CD14-positive monocyte (primary cell): ENCODE results near the gene SPAG17. TPM values are rescaled to one million over a fixed set of nuclear protein-coding genes. Genes with fewer than 3 reads are reported as not detected.

Experiments
- DNase-seq, 3 donors: peaks; one replicate each; pipeline ENCODE4 v3.0.0-alpha.2; 2011 to 2022
- H2AFZ ChIP-seq: 2 replicates; pipeline ENCODE4 v1.6.0; 2012; ENCODE audit warnings: mild to moderate bottlenecking, low read depth, low read length, inconsistent platforms; ENCODE audit not compliant: insufficient read depth, poor library complexity, severe bottlenecking
- H3K27ac ChIP-seq, 2 donors: 1 replicate in 1 of 2; 2 replicates in 1 of 2; pipeline ENCODE4 v1.5.1; 2012 to 2013; ENCODE audit warnings: low read length in 2 of 2, control low read depth in 1 of 2, inconsistent platforms in 1 of 2, low read depth in 1 of 2, mild to moderate bottlenecking in 1 of 2
- H3K27me3 ChIP-seq, 2 donors: one replicate each; pipeline versions ENCODE4 v1.6.0 to v1.6.1; 2011 to 2013; ENCODE audit warnings: low read length in 2 of 2; ENCODE audit not compliant: control insufficient read depth in 2 of 2, insufficient read depth in 2 of 2
- H3K36me3 ChIP-seq, 2 donors: replicated peaks in 1 of 2; 1 replicate in 1 of 2; 2 replicates in 1 of 2; pipeline versions ENCODE4 v1.5.1 to v1.6.1; 2012 to 2013; ENCODE audit warnings: low read length in 2 of 2, control low read depth in 1 of 2, inconsistent platforms in 1 of 2, mild to moderate bottlenecking in 1 of 2; ENCODE audit not compliant: insufficient read depth in 2 of 2, control insufficient read depth in 1 of 2
- H3K4me1 ChIP-seq, 2 donors: 1 replicate in 1 of 2; 2 replicates in 1 of 2; pipeline versions ENCODE4 v1.5.1 to v1.6.1; 2012 to 2013; ENCODE audit warnings: low read length in 2 of 2, control low read depth in 1 of 2, inconsistent platforms in 1 of 2, mild to moderate bottlenecking in 1 of 2, moderate library complexity in 1 of 2; ENCODE audit not compliant: insufficient read depth in 2 of 2, control insufficient read depth in 1 of 2
- H3K4me2 ChIP-seq: replicated peaks from 2 replicates; pipeline ENCODE3; 2012; ENCODE audit warnings: low read length, moderate library complexity, mild to moderate bottlenecking; ENCODE audit not compliant: poor library complexity, severe bottlenecking; ENCODE audit errors: extremely low read depth
- H3K4me3 ChIP-seq, 3 experiments: fragments of 200-600 bp in 1 of 3; sonication (generic) in 1 of 3; replicated peaks in 1 of 3; 1 replicate in 2 of 3; 2 replicates in 1 of 3; pipeline ENCODE4 v1.5.1; 2011 to 2013; ENCODE audit warnings: low read length in 3 of 3, mild to moderate bottlenecking in 3 of 3, control low read depth in 2 of 3, low read depth in 2 of 3, inconsistent platforms in 1 of 3, moderate library complexity in 1 of 3
- H3K79me2 ChIP-seq: 2 replicates; pipeline ENCODE4 v1.6.0; 2012; ENCODE audit warnings: mild to moderate bottlenecking, control low read depth, inconsistent platforms, low read length, moderate library complexity; ENCODE audit not compliant: insufficient read depth
- H3K9ac ChIP-seq: 2 replicates; pipeline ENCODE4 v1.6.0; 2017; ENCODE audit warnings: low read length, mild to moderate bottlenecking; ENCODE audit not compliant: insufficient read depth, poor library complexity, severe bottlenecking
- H3K9me3 ChIP-seq, 2 donors: replicated peaks in 1 of 2; 1 replicate in 1 of 2; 2 replicates in 1 of 2; pipeline versions ENCODE4 v1.5.1 to v1.6.1; 2012 to 2013; ENCODE audit warnings: low read length in 2 of 2, control low read depth in 1 of 2; ENCODE audit not compliant: control insufficient read depth in 1 of 2, insufficient read depth in 1 of 2
- H4K20me1 ChIP-seq: 2 replicates; pipeline ENCODE4 v1.6.0; 2012; ENCODE audit warnings: mild to moderate bottlenecking, low read length, control low read depth, moderate library complexity; ENCODE audit not compliant: insufficient read depth
- H3K27ac Mint-ChIP-seq, 7 donors: one replicate each; pipeline ENCODE4 v1.8.0; 2020; ENCODE audit warnings: mild to moderate bottlenecking in 7 of 7, mixed read lengths in 7 of 7, moderate library complexity in 6 of 7, inconsistent platforms in 2 of 7
- H3K27me3 Mint-ChIP-seq, 3 donors: one replicate each; pipeline ENCODE4 v1.8.0; 2021 to 2022; ENCODE audit warnings: low read depth in 3 of 3, mild to moderate bottlenecking in 3 of 3, mixed read lengths in 3 of 3, moderate library complexity in 3 of 3, inconsistent platforms in 1 of 3
- H3K36me3 Mint-ChIP-seq, 2 donors: one replicate each; pipeline ENCODE4 v1.8.0; 2020; ENCODE audit warnings: mixed read lengths in 2 of 2, inconsistent platforms in 1 of 2, mild to moderate bottlenecking in 1 of 2
- H3K4me1 Mint-ChIP-seq: one replicate; pipeline ENCODE4 v1.8.0; 2020; ENCODE audit warnings: mild to moderate bottlenecking, mixed read lengths
- H3K4me3 Mint-ChIP-seq, 2 donors: one replicate each; pipeline ENCODE4 v1.8.0; 2020; ENCODE audit warnings: mild to moderate bottlenecking in 2 of 2, mixed read lengths in 2 of 2, moderate library complexity in 1 of 2
- H3K9me3 Mint-ChIP-seq, 7 donors: one replicate each; pipeline ENCODE4 v1.8.0; 2020 to 2022; ENCODE audit warnings: mixed read lengths in 7 of 7, mild to moderate bottlenecking in 6 of 7, moderate library complexity in 6 of 7, inconsistent platforms in 2 of 7
- CTCF ChIP-seq: fragments of 200-600 bp; IDR thresholded peaks from one replicate; pipeline ENCODE4 v1.8.0; 2022; ENCODE audit warnings: antibody characterized with exemption, mild to moderate bottlenecking
- whole genome bisulfite sequencing: methylation state at CpG from one replicate; pipeline ENCODE4 v1.1.5; 2013; ENCODE audit warnings: missing lambda C conversion rate; ENCODE audit not compliant: insufficient coverage; 5-methylcytosine and 5-hydroxymethylcytosine counted together
- intact Hi-C, 2 donors: fragments of 100-400 bp; cut with micrococcal nuclease; formaldehyde crosslinking; loops; one replicate each; pipeline versions ENCODE4 v1.15.0 to v1.15.1; 2023
- polyA plus RNA-seq, 3 donors: library from polyadenylated mRNA; depleted of rRNA in 1 of 3; unstranded in 2 of 3; stranded (reverse) in 1 of 3; fragments of 300-500 nt in 2 of 3; fragments of >200 nt in 1 of 3; fragmentation: Illumina TruSeq in 2 of 3; gene quantifications; 1 replicate in 2 of 3; 2 replicates in 1 of 3; pipeline ENCODE4 v1.2.3, GENCODE V29; 2012 to 2021

SPAG17 gene
- polyA plus RNA-seq, 3 donors: 0.26 to 0.87 (median 0.68) TPM

GRCh38 chr1:118085365-118085764 is 99.7 kb downstream of the SPAG17 start:
- no peaks in the 10 kb centered on the region for H3K79me2 ChIP-seq
- DNase-seq: no peak
- Mint-ChIP-seq H3K9me3 (peaks cover 0 to 8% (median 2%) of the 10 kb centered on the region in 7 donors), H3K36me3 (no peaks in the 10 kb centered on the region), H3K4me3 (no peak overlapping the region), H3K4me1 (peaks cover 2% of the 10 kb centered on the region), H3K27me3 (peaks cover 0 to 6% (median 4%) of the 10 kb centered on the region in 3 donors), H3K27ac (no peak overlapping the region)
- H3K9me3 ChIP-seq: no peaks in the 10 kb centered on the region
- peaks cover 0 to 2% of the 10 kb centered on the region in 2 donors for H3K27me3 ChIP-seq
- intact Hi-C loops: no loop called here
- H3K9ac ChIP-seq: no peak overlapping the region
- H3K4me1 ChIP-seq: no peaks in the 10 kb centered on the region
- H3K36me3 ChIP-seq: no peaks in the 10 kb centered on the region
- H3K4me3 ChIP-seq: no peak overlapping the region
- no peak for TF ChIP-seq CTCF
- no peaks in the 10 kb centered on the region for H4K20me1 ChIP-seq
- no CpG with 5 or more reads among the region's 12 CpGs for WGBS
- no peak overlapping the region for H3K27ac ChIP-seq
- H3K4me2 ChIP-seq: no peak overlapping the region
- H2AFZ ChIP-seq: no peak overlapping the region

- no peaks in the 10 kb centered on the region for H3K36me3 Mint-ChIP-seq
- no CpG with 5 or more reads among the region's 2 CpGs for WGBS
- no peaks in the 10 kb centered on the region for H4K20me1 ChIP-seq
- intact Hi-C loops: no loop called here
- no peak overlapping the region for H3K9ac ChIP-seq
- no peak for TF ChIP-seq CTCF
- no peaks in the 10 kb centered on the region for H3K4me1 ChIP-seq
- no peak overlapping the region for H3K27ac Mint-ChIP-seq
- H2AFZ ChIP-seq: no peak overlapping the region
- no peak overlapping the region for H3K4me3 ChIP-seq
- no peak overlapping the region for H3K4me3 Mint-ChIP-seq
- H3K9me3 ChIP-seq: no peaks in the 10 kb centered on the region
- no peaks in the 10 kb centered on the region for H3K27me3 ChIP-seq
- peaks cover 2% of the 10 kb centered on the region for H3K4me1 Mint-ChIP-seq
- no peak for DNase-seq
- no peak overlapping the region for H3K4me2 ChIP-seq
- H3K36me3 ChIP-seq: no peaks in the 10 kb centered on the region
- no peaks in the 10 kb centered on the region for H3K79me2 ChIP-seq
- H3K27me3 Mint-ChIP-seq: peaks cover 0 to 6% (median 4%) of the 10 kb centered on the region in 3 donors
- H3K9me3 Mint-ChIP-seq: peaks cover 0 to 8% (median 2%) of the 10 kb centered on the region in 7 donors
- no peak overlapping the region for H3K27ac ChIP-seq
These were observed 100.6 kb downstream of the SPAG17 start for GRCh38 chr1:118084400-118084799.
